GM12874 (cell line): ENCODE results near the gene GABRB3.

ENCODE experiments used
- TF ChIP-seq, protein P1 (sequence below): IDR thresholded peaks from 2 replicates; pipeline ENCODE4 v1.5.1; 2011; ENCODE audit warnings: low read depth, mild to moderate bottlenecking, control low read depth, low read length, moderate library complexity; ENCODE audit not compliant: insufficient read depth

Gene GABRB3

DNA sequence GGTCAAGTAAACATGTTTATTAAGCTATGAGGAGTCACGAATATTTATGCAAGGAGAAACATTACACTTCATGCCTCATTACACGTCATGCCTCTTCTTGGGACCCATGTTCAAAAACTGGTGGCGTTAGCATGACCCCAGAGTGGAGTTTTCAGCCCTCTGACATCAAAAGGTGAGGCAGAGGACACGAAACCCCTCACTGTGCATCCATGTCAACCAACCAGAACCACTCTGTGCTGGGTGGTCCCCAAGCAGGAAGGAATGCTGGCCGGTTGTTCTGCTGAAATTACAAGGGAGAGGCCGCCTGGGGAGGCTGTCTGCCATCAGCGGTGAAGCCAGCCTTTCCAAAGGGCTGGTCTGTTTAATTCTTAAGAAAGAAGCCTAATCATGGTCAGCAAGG is 83.4 kb downstream of the GABRB3 start:
- TF ChIP-seq, protein P1, sequence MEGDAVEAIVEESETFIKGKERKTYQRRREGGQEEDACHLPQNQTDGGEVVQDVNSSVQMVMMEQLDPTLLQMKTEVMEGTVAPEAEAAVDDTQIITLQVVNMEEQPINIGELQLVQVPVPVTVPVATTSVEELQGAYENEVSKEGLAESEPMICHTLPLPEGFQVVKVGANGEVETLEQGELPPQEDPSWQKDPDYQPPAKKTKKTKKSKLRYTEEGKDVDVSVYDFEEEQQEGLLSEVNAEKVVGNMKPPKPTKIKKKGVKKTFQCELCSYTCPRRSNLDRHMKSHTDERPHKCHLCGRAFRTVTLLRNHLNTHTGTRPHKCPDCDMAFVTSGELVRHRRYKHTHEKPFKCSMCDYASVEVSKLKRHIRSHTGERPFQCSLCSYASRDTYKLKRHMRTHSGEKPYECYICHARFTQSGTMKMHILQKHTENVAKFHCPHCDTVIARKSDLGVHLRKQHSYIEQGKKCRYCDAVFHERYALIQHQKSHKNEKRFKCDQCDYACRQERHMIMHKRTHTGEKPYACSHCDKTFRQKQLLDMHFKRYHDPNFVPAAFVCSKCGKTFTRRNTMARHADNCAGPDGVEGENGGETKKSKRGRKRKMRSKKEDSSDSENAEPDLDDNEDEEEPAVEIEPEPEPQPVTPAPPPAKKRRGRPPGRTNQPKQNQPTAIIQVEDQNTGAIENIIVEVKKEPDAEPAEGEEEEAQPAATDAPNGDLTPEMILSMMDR, result no peak

DNA sequence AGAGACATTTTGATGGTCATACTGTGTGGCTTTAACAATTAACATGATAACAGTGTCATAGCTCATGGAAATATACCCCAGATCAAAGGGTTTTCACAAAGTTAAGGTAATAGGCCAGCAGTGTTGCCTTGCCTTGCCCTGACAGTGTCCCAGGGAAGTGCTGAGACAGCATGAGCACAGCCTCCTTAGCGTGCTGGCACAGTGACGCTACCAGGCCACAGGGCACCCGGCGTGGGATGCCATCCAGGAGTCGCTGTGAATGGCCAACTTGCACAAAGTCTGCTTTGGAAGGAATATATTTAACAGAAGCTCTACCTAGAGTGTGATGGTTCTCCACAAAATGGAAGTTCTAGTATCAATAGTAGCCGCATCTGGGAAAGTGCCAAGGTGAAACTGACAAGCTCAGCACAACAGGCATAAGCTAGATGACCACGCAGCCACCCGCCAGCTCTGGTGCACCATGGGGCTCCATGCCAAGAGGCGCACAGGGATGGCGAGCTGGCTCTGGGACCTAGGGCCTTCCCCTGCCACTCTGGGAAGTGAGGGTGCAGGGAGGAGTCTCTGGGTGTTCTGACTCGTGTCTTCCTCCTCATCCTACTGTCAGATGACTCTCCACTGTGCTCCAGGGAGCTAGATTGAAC is 86.2 kb downstream of the GABRB3 start:
- TF ChIP-seq, protein P1, result no peak

DNA sequence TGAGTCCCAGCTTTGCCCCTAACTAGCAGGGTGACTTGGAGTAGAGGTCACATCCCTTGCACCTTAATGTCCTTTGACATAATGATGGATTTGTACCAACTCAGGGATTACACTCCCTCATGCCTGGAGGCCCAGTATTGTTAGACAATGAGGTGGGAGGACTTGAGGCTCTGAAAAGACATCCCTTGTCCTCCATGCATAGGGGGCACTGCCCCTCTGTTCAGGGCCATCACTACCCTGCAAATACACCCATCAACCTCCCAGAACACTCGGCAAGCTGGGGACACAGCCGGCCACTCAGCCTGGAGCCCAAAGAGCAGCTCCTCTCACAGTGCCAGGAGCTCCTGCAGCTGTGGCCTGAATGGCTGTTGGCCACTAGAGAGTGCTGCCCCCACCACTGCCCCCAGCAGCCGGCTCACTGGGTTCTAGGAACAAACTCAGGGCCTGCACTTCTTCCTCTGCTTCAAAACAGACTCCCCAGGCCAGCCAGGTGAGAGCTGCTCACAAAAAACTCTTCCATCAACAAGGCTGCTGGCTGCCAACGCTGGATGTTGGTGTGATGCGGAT is 90.2 kb downstream of the GABRB3 start:
- TF ChIP-seq, protein P1, result no peak

DNA sequence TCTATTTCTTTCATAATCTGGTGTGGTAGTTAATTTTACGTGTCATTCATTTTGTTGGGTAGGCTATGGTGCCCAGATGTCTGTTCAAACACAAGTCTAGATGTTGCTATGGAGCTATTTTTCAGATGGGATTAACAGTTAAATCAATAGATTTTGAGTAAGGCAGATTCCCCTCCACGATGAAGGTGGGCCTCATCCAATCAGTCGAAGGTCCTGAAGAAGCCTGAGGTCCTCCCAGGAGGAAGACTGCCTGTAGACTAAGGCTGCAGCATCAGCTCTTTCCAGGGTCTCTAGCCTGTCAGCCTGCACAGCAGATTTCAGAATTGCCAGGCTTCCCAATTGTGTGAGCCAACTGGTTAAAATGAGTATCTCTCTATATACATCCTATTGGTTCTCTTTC is 92.9 kb downstream of the GABRB3 start:
- TF ChIP-seq, protein P1, result no peak

DNA sequence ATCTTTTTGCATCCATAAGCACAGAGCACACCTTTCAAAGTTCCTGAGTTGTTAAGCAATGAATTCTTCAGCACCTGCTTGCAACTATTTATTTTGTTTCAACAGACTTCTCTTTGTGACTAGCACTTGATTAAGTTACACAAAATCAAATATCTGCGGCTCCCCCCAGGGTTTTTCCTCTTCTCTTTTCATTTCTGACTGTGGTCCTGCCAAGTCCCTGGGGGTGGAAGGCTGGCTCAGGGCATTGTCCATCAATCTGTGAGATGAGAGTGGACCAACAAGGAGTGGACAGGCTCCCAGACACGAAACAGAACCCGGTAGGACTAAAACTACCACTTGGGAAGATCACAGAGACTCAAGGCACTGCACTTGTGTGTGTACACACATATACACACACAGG is 96.8 kb downstream of the GABRB3 start:
- TF ChIP-seq, protein P1, result no peak

DNA sequence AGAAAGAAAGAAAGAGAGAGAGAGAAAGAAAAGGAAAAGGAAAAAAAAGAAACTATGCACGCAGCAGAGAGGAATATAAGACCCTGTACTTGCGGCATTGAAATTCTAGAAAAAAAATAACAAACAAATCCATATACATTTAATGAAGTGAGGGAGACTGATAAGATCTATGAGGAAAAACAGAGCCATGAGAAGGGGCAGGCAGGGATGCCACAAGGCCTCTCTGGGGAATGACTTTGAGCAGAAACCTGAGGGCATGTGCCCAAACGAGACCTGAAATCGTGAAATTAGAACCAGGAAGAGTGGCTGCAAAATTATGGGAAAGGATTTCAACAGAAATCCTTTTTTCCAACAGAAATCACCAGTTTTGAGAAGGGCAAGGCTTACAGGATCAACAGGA is 98.4 kb downstream of the GABRB3 start:
- TF ChIP-seq, protein P1, result no peak

DNA sequence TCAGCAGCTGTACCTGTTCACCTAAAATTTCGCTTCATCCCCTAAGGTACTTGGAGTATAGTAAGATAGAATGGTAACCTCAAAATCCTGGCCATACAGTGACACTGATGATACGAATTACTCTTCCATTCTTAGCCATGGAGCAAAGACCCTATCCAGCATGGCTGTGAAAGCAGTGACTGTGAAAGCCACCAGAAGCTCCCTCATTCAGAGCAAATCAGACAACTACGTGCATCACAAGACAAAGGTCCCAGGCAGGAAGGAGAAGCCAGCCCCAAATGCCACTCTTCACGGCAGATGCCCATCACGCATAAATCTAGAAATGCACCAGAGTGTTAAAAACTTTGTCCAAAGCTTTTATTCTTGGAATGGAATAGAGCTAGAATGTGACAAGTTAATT is 99.4 kb downstream of the GABRB3 start:
- TF ChIP-seq, protein P1, result no peak
